Neural cell (in vitro differentiated cells): Measurements from ENCODE around the gene LRRC49.

Experiments used
- EP300 ChIP-seq: fragments of 450-650 bp; conservative IDR thresholded peaks from 2 replicates; pipeline ENCODE4 v1.6.1; 2014; ENCODE audit warnings: antibody characterized with exemption, mild to moderate bottlenecking, moderate library complexity; ENCODE audit not compliant: poor library complexity, severe bottlenecking
- EZH2 ChIP-seq: fragments of 200-600, 300-800 bp; shearing (Covaris generic), sonication (generic); IDR thresholded peaks from 2 replicates; pipeline ENCODE4 v1.6.1; 2014; ENCODE audit warnings: antibody characterized with exemption, low read length, borderline replicate concordance, mild to moderate bottlenecking; ENCODE audit not compliant: insufficient read depth, poor library complexity, severe bottlenecking
- MXI1 ChIP-seq: fragments of 450-650 bp; conservative IDR thresholded peaks from 2 replicates; pipeline ENCODE4 v1.6.1; 2014; ENCODE audit warnings: antibody characterized with exemption, mild to moderate bottlenecking; ENCODE audit not compliant: poor library complexity, severe bottlenecking
- POLR2AphosphoS5 ChIP-seq: IDR thresholded peaks from 2 replicates; pipeline ENCODE4 v1.6.1; 2012
- RAD21 ChIP-seq: fragments of 450-650 bp; conservative IDR thresholded peaks from 2 replicates; pipeline ENCODE4 v1.6.1; 2014; ENCODE audit warnings: antibody characterized with exemption, mild to moderate bottlenecking, moderate library complexity
- SMC3 ChIP-seq: fragments of 450-650 bp; conservative IDR thresholded peaks from 2 replicates; pipeline ENCODE4 v1.6.1; 2014; ENCODE audit warnings: antibody characterized with exemption, mild to moderate bottlenecking, moderate library complexity; ENCODE audit not compliant: poor library complexity
- TAF1 ChIP-seq: IDR thresholded peaks from 2 replicates; pipeline ENCODE4 v1.6.1; 2012; ENCODE audit warnings: low read depth
- TF ChIP-seq, protein P1 (sequence below): fragments of 450-650 bp; IDR thresholded peaks from 2 replicates; pipeline ENCODE4 v1.5.1; 2014; ENCODE audit warnings: antibody characterized with exemption, mild to moderate bottlenecking, moderate library complexity; ENCODE audit not compliant: poor library complexity, severe bottlenecking
- TF ChIP-seq, protein P2 (sequence below): IDR thresholded peaks from 2 replicates; pipeline ENCODE4 v1.6.1; 2012; ENCODE audit warnings: borderline replicate concordance

- TF ChIP-seq, protein P1, sequence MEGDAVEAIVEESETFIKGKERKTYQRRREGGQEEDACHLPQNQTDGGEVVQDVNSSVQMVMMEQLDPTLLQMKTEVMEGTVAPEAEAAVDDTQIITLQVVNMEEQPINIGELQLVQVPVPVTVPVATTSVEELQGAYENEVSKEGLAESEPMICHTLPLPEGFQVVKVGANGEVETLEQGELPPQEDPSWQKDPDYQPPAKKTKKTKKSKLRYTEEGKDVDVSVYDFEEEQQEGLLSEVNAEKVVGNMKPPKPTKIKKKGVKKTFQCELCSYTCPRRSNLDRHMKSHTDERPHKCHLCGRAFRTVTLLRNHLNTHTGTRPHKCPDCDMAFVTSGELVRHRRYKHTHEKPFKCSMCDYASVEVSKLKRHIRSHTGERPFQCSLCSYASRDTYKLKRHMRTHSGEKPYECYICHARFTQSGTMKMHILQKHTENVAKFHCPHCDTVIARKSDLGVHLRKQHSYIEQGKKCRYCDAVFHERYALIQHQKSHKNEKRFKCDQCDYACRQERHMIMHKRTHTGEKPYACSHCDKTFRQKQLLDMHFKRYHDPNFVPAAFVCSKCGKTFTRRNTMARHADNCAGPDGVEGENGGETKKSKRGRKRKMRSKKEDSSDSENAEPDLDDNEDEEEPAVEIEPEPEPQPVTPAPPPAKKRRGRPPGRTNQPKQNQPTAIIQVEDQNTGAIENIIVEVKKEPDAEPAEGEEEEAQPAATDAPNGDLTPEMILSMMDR, result no peak
- no peak for TF ChIP-seq TAF1
- no peak for TF ChIP-seq EZH2
- TF ChIP-seq, protein P2, sequence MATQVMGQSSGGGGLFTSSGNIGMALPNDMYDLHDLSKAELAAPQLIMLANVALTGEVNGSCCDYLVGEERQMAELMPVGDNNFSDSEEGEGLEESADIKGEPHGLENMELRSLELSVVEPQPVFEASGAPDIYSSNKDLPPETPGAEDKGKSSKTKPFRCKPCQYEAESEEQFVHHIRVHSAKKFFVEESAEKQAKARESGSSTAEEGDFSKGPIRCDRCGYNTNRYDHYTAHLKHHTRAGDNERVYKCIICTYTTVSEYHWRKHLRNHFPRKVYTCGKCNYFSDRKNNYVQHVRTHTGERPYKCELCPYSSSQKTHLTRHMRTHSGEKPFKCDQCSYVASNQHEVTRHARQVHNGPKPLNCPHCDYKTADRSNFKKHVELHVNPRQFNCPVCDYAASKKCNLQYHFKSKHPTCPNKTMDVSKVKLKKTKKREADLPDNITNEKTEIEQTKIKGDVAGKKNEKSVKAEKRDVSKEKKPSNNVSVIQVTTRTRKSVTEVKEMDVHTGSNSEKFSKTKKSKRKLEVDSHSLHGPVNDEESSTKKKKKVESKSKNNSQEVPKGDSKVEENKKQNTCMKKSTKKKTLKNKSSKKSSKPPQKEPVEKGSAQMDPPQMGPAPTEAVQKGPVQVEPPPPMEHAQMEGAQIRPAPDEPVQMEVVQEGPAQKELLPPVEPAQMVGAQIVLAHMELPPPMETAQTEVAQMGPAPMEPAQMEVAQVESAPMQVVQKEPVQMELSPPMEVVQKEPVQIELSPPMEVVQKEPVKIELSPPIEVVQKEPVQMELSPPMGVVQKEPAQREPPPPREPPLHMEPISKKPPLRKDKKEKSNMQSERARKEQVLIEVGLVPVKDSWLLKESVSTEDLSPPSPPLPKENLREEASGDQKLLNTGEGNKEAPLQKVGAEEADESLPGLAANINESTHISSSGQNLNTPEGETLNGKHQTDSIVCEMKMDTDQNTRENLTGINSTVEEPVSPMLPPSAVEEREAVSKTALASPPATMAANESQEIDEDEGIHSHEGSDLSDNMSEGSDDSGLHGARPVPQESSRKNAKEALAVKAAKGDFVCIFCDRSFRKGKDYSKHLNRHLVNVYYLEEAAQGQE, result no peak
- TF ChIP-seq POLR2AphosphoS5, result no peak
- TF ChIP-seq MXI1, result no peak
- TF ChIP-seq SMC3, result no peak
- TF ChIP-seq EP300, result no peak
- no peak for TF ChIP-seq RAD21
Observed at GRCh38 chr15:71084264-71084663, 191.6 kb downstream of the LRRC49 start.
